Kidney (tissue), 14 donors: ENCODE results near the gene ALDH1A2. TPM values are rescaled to one million over a fixed set of nuclear protein-coding genes. Genes with fewer than 3 reads are reported as not detected.

ENCODE experiments used
- DNase-seq, 5 donors: peaks; one replicate each; pipeline ENCODE4 v3.0.0-alpha.2; 2013 to 2020
- FAIRE-seq: peaks from 2 replicates; lab custom pipeline; 2012; peaks lifted over from hg19 to GRCh38; lab: Jason Lieb, UNC
- H3K27ac ChIP-seq, 2 donors: one replicate each; pipeline ENCODE4 v1.7.0; 2013; ENCODE audit warnings: low read depth in 2 of 2, low read length in 2 of 2, inconsistent platforms in 1 of 2
- H3K27me3 ChIP-seq: one replicate; pipeline ENCODE4 v1.7.1; 2013; ENCODE audit warnings: low read length, inconsistent platforms; ENCODE audit not compliant: control insufficient read depth, insufficient read depth
- H3K36me3 ChIP-seq, 3 donors: one replicate each; pipeline versions ENCODE4 v1.7.0 to v1.7.1; 2013; ENCODE audit warnings: low read length in 3 of 3, control low read depth in 1 of 3, inconsistent platforms in 1 of 3; ENCODE audit not compliant: insufficient read depth in 3 of 3, control insufficient read depth in 2 of 3
- H3K4me1 ChIP-seq, 3 donors: one replicate each; pipeline versions ENCODE4 v1.7.0 to v1.7.1; 2013; ENCODE audit warnings: low read length in 3 of 3, inconsistent platforms in 1 of 3, low read depth in 1 of 3; ENCODE audit not compliant: control insufficient read depth in 2 of 3, insufficient read depth in 2 of 3
- H3K4me3 ChIP-seq, 3 donors: one replicate each; pipeline versions ENCODE4 v1.7.0 to v1.8.1; 2013; ENCODE audit warnings: low read length in 3 of 3, control low read depth in 1 of 3, inconsistent platforms in 1 of 3
- H3K9ac ChIP-seq, 3 donors: one replicate each; pipeline versions ENCODE4 v1.7.0 to v1.7.1; 2013; ENCODE audit warnings: low read length in 3 of 3, control low read depth in 1 of 3, inconsistent platforms in 1 of 3
- H3K9me3 ChIP-seq, 3 donors: one replicate each; pipeline versions ENCODE4 v1.7.0 to v1.7.1; 2013; ENCODE audit warnings: low read length in 3 of 3, control low read depth in 1 of 3, inconsistent platforms in 1 of 3; ENCODE audit not compliant: control insufficient read depth in 2 of 3, insufficient read depth in 1 of 3
- intact Hi-C: fragments of 100-400 bp; cut with DNase I; formaldehyde crosslinking; loops from one replicate; pipeline ENCODE4 v1.11.1; 2022
- polyA plus RNA-seq: library from polyadenylated mRNA; stranded (reverse); fragments of 350-450 nt; fragmentation: Illumina TruSeq; extraction: RNeasy Lipid Tissue Mini Kit (QIAGEN cat#74804); gene quantifications from one replicate; pipeline ENCODE4 v1.2.3, GENCODE V29; 2014; ENCODE audit warnings: low read depth, low replicate concordance; ENCODE audit not compliant: insufficient read depth
- total RNA-seq: library from RNA; stranded (reverse); fragmentation: NEBNext Ultra II Directional; extraction: Animal tissue kit (Norgen Biotek cat#: 25700); gene quantifications from one replicate; pipeline ENCODE4 v1.2.1, GENCODE V29; 2021
- TF ChIP-seq, protein P1 (sequence below): IDR thresholded peaks from 3 replicates; pipeline ENCODE4 v1.5.1; 2012; ENCODE audit warnings: mild to moderate bottlenecking, moderate library complexity, borderline replicate concordance; ENCODE audit not compliant: insufficient read depth; ENCODE audit errors: extremely low read depth
- donor health status: control.
- donor health status: control.
- donor health status: control.
- donor health status: control.
- donor health status: control.
- donor health status: DM: yes; HTN: yes; CAD: no.
- donor health status: Normal renal cell carcinoma (clear cell type).

ALDH1A2 gene
- total and polyA plus RNA-seq, 2 donors from 2014 or later = 24.4 to 113 TPM

DNA sequence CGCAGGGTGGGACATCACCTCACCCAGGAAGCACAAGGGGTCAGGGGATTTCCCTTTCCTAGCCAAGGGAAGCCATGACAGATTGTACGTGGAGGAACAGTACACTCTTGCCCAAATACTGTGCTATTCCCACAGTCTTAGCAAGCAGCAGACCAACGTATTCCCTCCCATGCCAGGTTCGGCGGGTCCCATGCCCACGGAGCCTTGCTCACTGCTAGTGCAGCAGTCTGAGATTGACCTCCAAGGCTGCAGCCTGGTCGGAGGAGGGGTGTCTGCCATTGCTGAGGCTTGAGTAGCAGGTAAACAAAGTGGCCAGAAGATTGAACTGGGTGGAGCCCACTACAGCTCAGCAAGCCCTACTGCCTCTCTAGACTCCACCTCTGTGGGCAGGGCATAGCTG lies 39.0 kb downstream of the ALDH1A2 start:
- no peak for FAIRE-seq

DNA sequence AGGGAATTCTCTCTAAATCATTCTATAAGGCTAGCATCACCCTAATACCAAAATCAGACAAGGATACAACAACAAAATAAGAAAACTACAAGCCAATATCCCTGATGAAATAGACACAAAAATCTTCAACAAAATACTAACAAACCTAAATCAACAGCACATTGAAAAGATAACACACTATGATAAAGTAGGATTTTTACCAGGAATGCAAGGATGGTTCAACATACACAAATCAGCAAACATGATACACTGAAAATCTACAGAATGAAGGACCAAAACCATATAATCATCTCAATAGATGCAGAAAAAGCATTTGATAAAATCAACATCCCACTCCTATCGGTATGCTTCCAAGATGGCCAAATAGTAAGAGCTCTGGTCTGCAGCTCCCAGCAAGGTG lies 39.5 kb downstream of the ALDH1A2 start:
- Histone ChIP-seq H3K27me3 (no peaks in the 10 kb centered on the region), H3K4me1 (no peaks in the 10 kb centered on the region), H3K27ac (no peak overlapping the region), H3K4me3 (no peak overlapping the region), H3K36me3 (no peaks in the 10 kb centered on the region), H3K9ac (no peak overlapping the region), H3K9me3 (peaks cover 2 to 29% (median 11%) of the 10 kb centered on the region in 3 donors)
- DNase-seq (no peak), FAIRE-seq (no peak)
- intact Hi-C loops = no loop called here
- TF ChIP-seq, protein P1, sequence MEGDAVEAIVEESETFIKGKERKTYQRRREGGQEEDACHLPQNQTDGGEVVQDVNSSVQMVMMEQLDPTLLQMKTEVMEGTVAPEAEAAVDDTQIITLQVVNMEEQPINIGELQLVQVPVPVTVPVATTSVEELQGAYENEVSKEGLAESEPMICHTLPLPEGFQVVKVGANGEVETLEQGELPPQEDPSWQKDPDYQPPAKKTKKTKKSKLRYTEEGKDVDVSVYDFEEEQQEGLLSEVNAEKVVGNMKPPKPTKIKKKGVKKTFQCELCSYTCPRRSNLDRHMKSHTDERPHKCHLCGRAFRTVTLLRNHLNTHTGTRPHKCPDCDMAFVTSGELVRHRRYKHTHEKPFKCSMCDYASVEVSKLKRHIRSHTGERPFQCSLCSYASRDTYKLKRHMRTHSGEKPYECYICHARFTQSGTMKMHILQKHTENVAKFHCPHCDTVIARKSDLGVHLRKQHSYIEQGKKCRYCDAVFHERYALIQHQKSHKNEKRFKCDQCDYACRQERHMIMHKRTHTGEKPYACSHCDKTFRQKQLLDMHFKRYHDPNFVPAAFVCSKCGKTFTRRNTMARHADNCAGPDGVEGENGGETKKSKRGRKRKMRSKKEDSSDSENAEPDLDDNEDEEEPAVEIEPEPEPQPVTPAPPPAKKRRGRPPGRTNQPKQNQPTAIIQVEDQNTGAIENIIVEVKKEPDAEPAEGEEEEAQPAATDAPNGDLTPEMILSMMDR = no peak

More for the DNA sequence above, 39.0 kb downstream of the ALDH1A2 start:
- Histone ChIP-seq H3K27me3 (no peaks in the 10 kb centered on the region), H3K4me1 (no peaks in the 10 kb centered on the region), H3K27ac (no peak overlapping the region), H3K4me3 (no peak overlapping the region), H3K36me3 (no peaks in the 10 kb centered on the region), H3K9ac (no peak overlapping the region), H3K9me3 (peaks cover 2 to 29% (median 11%) of the 10 kb centered on the region in 3 donors)
- TF ChIP-seq, protein P1 = no peak
- DNase-seq = peak in 1 of 5 donors; percentile 64
- intact Hi-C loops = no loop called here

DNA sequence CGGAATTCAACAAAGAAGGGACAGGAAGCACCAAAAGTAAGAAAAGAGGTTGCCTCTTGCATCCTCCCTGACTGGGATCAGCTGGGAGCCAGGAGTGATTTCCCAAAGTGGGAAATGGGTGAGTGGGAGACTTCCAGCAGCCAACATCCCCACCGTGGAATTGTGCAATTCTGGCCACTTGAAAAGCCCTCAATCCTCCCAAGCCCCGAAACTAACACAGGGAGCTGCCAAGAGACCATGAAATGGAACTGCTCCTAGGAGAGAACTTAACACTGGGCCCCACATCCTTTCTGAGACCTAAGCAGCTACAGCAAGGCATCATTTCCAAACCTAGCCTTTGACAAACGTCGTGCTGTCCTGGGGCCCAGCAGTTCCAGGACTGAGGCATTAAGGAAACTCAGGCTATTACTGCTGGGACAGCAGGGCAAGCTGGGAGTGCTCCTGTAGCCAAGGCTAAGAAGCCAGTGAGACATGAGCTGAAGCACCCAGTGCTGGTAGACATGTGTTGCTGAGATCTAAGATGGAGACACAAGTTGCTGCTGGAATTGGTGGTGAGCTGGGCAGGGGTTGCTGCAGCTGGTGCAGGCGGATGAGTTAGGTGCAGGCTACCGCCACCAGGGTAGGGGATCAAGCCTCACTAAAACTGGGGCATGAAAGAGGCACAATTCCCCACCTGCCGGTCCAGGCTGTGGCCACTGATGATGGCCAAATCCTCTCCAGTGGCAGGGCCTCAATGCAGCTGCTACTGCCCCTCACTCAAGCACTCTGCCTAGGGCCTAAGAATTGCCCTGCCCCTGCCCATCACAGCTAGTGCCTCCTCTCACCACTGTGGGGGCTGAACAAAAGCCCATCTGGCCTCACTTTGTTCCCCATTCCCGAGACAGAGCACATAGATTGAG lies 43.9 kb downstream of the ALDH1A2 start:
- DNase-seq (no peak), FAIRE-seq (no peak)

More for the DNA sequence above, 43.9 kb downstream of the ALDH1A2 start:
- no peaks in the 10 kb centered on the region for H3K4me1 ChIP-seq
- H3K4me3 ChIP-seq = no peak overlapping the region
- H3K27ac ChIP-seq = no peak overlapping the region
- H3K36me3 ChIP-seq = no peaks in the 10 kb centered on the region
- H3K9me3 ChIP-seq = peaks cover 2 to 25% (median 9%) of the 10 kb centered on the region in 3 donors
- TF ChIP-seq, protein P1 = no peak
- intact Hi-C loops = no loop called here
- H3K9ac ChIP-seq = no peak overlapping the region
- no peaks in the 10 kb centered on the region for H3K27me3 ChIP-seq
